A549 (cell line): ENCODE results near the gene MSMB.

Experiments used
- CHD2 ChIP-seq: fragments of 150-350 bp; IDR thresholded peaks from 2 replicates; pipeline ENCODE4 v1.6.1; 2014; ENCODE audit warnings: low read length; ENCODE audit not compliant: partially characterized antibody
- CHD4 ChIP-seq: fragments of 200-600 bp; sonication (generic); IDR thresholded peaks from 2 replicates; pipeline ENCODE4 v1.6.1; 2016; ENCODE audit warnings: antibody characterized with exemption, mild to moderate bottlenecking, borderline replicate concordance
- CTCF ChIP-seq: fragments of >200 bp; sonication (Bioruptor Twin); formaldehyde crosslinking; IDR thresholded peaks from 3 replicates; pipeline ENCODE4 v1.5.1; 2016

GRCh38 chr10:46014683-46015405 lies 31.2 kb downstream of the MSMB start:
- TF ChIP-seq CHD4 (no peak), CTCF (no peak), CHD2 (no peak)
